Stimulated activated CD4-positive, alpha-beta T cell treated with anti-CD3 and anti-CD28 coated beads, Interleukin-2, amount 100 ng/mL, for 24 hours (primary cell): Measurements from ENCODE around the gene GPX4.
"Not testable (repeated sequence)": the region's sequence is repeated elsewhere in the genome, so short reads cannot be mapped to it uniquely, and the experiment has no call there.

ENCODE experiments used
- DNase-seq, 2 donors: peaks; one replicate each; pipeline ENCODE4 v3.0.0-alpha.2; 2020

The GPX4 gene

DNA sequence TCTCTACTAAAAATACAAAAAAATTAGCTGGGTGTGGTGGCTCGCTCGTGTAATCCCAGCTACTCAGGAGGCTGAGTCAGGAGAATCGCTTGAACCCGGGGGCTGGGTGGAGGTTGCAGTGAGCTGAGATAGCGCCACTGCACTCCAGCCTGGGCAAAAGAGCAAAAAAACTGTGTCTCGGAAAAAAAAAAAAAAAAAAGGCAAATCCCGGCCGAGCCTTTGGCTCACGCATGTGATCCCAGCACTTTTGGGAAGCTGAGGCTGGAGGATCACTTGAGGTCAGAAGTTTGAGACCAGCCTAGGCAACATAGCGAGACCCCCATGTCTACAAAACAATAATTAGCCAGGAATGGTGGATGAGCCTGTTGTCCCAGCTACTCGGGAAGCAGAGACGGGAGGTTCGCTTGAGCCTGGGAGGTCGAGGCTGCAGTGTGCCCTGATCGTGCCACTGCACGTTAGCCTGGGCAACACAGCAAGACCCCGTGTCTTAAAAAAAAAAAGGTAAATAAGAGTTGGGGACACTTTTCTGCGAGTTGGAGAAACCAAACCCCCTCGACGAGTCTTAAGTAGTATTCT, 574 bp upstream of the GPX4 start:
- no peak for DNase-seq

DNA sequence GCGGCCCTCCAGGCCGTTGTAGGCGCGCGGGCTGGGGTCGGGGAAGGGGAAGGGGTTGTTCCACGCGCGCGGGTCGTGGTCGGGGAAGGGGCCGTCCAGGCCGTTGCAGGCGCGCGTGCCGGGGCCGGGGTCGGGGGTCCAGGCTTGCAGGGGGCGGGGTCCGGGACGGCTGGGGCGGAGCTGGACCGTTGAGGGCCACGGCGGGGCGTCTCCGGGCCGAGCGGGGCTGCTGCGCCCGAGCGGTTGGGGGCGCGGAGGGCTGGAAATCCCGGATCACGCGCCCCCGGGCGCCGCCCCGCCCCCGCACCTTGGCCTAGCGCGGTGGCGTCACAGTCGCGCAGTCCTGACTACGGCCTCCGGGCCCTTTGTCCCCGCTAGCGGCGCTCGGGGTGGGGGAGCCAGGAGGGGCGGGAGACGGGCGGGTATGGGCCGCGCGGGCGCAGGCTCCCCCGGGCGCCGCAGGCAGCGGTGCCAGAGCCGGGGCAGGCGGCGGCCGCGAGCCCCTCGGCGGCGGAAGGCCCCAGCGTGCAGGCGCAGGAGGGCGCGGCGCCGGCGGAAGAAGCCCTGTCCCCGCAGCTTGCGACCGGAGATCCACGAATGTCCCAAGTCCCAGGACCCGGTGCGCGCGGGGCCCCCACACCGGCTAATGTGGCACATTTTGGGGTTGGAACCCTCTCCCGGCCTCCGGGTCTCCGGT, 665 bp downstream of the GPX4 start:
- peak; percentile 78 to 80 for DNase-seq

DNA sequence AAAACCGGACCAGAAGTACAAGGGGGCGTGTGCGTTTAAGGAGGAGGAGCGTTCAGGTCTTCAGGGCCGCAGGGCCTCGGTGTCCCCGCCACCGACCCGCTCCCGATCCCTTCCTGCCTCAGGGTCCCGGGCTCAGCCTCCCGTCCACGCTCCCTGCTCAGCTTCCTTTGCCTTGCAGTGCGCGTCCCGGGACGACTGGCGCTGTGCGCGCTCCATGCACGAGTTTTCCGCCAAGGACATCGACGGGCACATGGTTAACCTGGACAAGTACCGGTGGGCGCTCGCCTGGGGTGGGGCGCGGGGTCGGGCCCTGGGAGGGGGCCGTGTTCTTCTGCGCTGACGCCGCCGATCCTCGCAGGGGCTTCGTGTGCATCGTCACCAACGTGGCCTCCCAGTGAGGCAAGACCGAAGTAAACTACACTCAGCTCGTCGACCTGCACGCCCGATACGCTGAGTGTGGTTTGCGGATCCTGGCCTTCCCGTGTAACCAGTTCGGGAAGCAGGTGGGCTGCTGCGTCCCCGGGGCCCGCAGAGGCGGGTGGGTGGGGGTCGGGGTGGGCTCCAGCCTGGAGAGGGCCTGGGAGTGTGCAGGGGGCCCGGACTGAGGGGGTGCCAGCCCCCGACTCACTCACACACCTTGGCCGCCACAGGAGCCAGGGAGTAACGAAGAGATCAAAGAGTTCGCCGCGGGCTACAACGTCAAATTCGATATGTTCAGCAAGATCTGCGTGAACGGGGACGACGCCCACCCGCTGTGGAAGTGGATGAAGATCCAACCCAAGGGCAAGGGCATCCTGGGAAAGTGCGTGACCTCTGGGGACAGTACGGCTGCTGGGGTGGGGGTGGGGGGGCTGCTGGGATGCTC, 1.4 kb downstream of the GPX4 start:
- no peak for DNase-seq

DNA sequence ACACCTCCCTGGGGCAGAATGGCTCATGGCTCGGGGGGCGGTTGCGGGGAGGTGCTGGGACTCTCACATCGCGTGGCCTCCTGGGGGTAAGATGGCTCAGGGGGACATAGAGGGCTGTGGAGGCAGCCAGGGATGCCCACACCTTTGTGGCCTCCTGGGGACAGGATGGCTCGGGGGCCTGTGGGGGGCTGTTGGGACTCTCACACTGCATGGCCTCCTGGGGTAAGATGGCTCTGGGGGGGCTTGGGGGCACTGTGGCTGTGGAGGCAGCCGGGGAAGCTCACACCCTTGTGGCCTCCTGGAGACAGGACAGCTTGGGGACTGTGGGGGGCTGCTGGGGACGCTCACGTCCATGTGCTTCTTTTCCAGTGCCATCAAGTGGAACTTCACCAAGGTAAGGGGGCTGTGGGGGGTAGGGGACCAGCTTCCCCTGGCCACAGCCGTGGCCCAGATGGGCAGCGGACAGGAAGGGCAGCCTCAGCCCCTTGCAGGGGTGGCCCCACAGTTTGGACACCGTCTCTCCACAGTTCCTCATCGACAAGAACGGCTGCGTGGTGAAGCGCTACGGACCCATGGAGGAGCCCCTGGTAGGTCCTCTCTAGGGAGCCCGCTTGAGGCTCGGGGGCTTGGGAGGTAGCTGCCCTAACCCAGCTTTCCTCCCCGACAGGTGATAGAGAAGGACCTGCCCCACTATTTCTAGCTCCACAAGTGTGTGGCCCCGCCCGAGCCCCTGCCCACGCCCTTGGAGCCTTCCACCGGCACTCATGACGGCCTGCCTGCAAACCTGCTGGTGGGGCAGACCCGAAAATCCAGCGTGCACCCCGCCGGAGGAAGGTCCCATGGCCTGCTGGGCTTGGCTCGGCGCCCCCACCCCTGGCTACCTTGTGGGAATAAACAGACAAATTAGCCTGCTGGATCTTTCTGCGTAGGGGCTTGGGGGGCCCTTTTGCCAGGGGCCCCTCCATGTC, 2.4 kb downstream of the GPX4 start:
- DNase-seq = no peak

DNA sequence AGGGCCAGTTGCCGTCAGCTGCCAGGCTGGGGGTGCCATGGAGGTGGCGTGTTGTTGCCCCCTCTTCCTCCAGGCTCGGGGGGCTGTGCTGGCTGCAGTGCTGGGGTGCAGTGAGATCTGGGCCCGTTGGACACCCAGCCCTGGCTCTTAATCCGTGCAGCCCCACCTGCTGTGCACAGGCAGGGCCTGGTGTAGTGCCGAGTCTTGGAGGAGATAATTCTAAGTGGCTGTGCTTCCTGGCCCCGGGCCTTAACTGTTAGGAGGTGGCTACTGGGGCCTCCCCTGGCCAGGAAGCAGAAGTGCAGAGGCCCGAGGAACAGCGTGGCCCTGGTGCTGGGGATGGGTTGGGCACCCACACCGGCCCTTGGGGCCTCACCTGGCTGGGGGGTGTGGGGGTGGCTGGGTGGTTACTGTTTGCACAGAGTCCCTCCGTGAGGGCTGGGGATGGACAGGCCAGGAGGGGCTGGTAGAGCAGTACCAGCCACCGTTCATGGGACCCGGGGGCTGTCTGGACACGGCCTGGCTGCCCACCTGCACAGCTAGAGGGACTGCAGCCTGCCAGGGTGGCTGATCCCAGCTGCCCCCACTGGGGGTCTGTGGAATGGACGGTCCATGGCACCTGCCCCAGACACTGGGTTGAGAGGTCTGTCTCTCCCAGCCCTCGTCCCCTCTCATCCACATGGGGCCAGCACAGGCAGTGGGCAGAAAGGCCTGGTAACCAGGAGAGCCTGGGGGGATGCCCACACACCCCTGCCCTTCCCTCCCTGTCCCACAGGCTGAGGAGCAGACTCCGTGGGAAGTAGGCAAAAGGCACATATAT, 3.3 kb downstream of the GPX4 start:
- DNase-seq = no peak

DNA sequence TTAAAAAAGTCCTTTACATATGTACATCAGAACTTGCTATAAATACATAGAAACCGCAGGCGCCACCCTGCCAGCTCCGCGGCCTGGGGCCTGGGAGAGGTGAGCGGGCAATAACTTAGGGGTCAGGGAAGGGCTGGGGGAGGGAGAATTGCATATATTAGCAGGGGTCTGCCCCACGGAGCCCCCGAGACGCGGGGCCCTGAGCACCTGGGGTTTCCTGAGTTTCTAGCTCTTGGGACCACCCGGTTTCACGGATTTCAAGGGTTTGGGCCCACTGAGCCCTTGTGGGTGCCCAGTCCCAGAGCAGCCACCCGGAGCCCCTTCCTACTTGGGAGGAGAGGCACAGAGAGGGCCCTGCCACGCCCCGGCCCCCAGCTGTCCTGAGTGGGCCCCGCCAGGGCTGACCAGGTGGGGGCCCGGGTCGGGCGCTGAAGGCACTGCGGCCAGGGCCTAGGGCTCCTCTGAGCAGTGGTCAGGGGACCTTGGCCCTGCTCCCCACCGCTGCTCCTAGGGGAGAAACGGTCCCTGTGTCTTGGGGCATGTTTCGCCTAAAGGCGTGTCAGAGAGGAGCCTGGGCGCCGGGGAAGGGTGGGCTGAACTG, 4.0 kb downstream of the GPX4 start:
- DNase-seq = no peak

DNA sequence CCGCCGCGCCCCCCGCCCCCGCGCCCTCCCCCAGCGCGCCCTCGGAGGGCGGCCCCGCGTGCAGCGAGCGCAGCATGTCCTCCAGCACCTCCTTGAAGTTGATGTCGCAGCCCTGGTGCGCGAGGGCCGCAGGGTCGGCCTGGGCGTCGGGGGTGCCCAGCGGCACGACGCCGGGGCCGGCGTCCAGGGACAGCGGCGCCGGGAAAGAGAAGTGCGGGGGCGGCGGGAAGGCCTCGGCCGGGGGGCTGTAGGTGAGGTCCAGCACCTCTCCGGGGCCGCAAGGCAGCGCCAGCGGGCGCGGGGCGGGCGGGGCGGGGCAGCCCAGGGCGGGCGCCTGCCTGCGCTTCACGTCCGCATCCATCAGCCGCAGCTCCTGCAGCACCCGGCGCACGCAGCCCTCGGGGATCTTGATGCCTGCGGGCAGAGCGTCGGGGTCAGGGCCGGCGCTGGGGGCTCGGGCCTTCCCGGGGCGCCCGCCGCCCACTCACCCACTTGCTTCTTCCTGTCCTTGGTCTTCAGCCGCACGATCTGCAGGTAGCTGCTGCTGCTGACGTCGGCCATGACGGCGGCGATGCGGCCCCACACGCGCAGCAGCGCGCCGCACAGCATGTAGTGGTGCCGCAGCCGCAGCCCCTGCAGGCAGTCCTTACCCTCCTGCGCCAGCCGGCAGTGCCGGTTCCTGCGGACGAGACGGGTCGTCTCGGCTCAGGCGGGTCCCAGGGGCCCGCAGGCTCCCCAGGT, 4.7 kb downstream of the GPX4 start:
- DNase-seq = no peak

DNA sequence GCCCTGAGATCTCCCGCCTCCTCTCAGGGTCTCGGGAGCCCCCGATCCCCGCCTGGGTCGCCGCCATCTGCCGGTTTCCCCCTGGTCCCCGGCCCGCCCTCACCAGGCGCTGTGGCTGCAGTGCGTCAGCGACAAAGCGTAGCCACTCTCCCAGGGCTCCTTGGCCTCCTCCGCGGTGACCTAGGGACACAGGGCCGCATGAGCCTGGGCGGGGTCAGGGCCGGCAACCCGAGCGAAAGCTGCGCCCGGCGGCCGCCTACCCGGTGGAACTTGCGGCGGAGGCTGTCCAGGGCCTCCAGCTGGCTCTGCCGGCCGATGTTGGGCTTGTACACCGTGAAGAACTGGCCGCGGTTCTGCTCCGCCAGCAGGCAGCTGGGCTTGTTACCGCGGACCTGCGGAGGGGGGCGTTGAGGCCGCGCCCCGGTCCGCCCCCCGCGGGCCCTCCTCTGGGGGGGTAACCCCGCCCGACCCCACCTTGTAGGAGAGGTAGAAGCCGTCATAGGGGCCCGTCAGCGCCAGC, 5.3 kb downstream of the GPX4 start:
- DNase-seq = no peak

DNA sequence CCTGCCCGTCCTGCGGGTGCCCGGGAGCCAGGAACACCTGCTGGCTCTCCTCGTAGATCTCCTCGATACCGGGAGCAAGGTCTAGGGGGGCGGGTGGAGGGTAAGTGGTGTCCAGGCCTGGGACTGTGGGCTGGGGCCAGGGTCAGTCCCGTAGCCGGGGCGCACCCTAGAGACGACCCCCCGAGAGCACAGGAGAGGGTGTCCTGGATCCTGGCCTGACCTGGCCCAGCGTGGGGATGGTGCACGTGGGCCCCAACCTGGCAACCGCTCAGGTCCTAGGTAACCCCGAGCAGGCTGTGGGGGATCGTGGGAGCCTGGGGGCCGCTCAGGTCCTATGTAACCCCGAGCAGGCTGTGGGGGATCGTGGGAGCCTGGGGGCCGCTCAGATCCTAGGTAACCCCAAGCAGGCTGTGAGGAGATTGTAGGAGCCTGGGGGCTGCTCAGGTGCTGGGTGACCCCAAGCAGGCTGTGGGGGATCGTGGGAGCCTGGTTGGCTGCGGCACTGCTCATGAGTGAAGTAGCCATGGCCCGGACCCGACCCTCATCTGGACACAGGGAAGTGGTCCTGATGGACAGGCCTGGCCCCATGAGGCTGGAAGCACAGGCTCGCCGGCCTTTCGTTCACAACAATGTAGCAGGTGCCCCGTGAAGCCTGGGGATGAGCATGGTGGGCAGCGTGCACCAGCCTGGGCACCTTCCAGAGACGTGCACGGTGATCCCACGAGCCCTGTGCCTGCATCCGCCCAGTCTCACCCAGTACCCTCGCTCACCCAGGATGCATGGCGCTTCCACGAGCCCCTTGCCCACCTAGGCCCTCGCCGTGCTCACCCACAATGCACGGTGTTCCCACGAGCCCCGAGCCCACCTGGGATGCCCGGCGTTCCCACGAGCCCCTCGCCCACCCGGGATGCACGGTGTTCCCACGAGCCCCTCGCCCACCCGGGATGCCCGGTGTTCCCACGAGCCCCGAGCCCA, 6.2 kb downstream of the GPX4 start:
- no peak for DNase-seq

DNA sequence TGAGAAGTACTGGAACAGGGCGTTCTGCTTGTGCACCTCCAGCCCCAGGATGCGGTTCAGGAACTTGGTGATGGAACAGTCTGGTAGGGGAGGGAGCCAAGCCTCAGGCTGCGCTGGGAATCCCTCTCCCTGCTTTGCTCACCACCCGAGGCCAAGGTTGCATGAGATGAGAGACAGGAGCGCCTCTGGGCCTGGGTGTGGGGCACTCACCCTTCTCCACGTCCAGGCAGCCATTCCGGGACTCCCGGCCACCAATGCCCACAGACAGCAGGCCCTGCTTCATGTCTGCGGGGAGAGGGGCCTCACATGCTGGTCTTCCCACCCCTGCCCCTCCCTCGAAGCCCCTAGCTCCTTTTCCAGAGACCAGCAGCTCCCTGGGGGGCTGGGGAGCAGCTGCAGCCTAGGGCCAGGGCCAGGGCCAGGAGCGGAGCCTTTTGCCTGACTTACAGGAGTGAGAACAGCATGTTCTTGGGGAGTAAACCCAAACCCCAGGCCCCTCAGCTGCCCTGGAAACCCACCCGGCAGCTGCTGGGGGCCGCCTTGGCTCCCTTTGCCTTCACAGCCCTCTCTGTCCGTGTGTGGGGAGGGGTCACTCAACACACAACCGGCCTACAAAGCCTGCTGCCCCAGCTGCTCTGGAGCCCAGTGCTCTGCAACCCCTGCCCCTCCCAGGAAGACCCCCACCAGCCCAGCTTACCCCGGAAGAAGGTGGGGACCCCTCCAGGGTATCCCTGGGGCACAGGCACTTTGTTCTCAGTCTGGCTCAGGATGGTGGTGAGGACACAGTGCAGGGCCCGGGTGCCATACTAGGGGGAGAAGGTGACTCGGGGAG, 7.2 kb downstream of the GPX4 start:
- no peak for DNase-seq

DNA sequence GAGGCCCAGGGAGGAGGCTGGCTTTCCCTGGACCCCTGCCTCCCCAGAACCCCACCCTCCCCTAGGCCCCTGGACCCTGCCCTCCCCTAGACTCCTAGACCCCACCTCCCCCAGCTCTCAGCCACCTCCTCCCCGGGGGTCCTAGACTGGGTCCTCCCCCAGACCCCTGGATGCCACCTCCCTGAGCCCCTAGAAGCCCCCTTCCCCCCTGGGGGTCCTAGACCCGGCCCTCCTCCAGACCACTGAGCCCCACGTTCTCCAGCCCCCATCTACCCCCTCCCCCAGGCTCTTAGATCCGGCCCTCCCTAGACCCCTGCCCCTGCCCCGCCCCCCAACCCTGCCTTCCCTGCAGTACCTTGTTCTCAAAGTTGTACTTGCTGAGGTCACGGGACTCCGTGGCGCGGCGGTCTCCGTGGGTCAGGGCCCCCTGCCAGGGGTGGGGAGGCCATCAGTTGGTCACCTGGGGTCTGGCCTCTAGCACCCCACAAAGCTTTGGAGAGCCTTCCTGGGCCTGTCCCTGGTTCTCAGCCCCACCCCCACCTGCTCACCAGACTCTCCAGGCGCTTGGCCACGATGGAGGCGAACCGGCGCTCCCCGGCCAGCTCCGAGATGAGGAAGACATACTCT, 8.0 kb downstream of the GPX4 start:
- DNase-seq = no peak

DNA sequence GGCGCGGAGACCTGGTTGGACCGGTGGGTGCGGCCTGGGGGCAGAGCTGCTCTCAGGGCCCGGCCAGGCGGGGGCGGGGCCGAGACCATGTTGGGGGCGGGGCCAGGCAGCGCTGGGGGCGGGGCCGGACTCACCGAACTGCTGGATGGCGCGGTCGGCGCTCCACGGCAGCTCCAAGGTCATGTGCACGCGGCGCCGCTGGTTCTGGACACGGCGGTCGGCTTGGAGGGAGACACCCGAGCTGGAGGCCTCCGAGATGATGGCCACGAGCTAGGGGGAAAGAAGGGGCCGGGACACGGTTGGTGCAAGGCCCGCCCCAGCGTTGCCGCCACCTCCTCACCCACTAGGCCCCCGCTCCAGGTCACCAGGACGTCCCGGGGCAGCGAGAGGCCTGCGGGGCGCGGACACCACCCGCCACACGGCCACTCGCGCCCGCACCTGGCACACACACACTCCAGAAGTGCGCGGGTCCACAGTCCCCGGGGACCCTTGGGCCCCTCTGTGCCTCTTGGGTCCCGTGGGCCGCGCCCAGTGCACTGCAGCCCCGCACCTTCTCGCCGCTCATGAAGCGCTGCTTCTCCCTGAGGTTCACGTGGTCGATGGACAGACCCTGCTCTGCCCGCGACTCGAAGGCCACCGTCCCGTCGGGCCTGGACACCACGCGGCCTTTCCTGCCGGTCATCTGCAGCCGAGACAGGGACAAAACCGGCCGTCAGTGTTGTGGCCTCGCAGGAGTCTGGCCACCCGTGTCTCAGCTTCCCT, 8.7 kb downstream of the GPX4 start:
- DNase-seq = no peak

DNA sequence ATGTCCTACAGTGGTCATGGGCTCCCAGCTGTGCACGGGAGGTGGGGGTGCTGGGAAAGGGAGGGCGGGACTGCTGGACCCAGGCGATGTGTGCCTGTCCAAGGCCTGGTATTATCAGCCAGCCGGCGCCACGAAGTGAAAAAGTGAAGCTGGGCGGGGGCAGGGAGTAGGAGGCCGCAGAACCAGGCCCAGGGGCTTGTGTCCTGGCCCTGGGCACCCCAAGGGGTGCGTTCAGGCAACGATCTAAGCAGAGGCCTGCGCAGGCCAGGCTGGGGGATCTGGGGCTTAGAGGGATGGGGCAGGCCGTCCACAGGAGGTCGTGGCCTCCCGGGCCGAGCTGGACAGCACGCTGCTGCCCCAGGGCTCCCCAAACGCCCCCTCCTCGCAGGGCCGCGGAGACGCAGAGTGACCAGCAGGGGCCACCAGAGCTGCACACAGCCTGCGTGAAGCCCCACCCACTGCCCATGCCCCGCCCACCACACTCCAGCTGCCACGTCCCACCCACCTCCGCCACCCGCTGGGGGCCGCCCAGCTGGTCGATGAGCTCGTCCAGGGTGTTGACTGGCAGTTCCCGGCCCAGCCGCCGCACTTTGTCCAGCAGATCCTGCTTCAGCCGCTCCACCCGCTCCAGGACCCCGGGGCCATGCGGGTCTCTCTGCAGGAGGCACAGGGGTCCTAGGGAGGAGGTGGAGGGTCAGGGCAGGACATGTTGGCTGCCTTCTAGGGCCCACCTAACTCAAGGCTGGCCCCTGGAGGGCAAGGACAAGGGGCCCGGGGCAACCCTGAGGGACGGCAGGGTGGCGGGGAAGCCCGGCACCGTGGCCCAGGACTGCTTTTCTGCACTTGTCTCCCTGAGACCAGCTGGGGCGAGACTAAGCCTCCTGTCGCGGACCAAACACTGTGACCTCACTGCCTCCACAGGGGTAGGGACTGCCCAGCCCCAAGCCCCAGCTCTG, 9.5 kb downstream of the GPX4 start:
- peak; percentile 85 to 91 for DNase-seq

DNA sequence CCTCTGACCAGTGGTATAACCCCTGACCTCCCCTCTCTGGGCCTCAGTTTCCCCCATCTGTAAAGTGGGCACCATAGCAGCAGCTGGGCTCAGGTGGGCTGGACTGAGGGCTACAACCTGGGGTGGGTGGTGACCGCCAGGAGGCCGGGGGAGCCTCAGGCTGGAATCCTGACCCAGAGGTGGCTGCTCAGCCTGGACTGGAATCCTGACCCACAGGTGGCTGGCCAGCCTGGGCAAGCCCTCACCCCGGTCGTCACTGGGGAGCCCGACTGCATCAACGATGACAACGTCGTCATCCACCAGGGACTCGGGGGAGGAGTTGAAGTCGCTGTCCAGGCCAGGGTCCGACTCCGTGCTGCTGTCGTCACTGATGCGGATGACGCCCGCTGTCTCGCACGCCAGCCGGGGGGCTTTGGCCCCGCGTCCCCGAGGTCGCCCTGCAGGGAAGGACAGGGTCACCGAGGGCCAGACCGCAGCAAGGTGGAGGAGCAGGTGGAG, 10.2 kb downstream of the GPX4 start:
- DNase-seq = no peak

DNA sequence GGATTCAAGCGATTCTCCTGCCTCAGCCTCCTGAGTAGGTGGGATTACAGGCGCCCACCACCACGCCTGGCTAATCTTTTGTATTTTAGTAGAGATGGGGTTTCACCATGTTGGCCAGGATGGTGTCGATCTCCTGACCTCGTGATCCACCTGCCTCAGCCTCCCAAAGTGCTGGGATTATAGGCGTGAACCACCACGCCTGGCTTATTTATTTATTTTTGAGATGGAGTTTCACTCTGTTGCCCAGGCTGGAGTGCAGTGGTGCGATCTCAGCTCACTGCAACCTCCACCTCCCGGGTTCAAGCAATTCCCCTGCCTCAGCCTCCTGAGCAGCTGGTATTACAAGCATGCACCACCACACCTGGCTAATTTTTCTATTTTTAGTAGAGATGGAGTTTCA, 10.9 kb downstream of the GPX4 start:
- DNase-seq = not testable (repeated sequence)
